Progenitor cell of endocrine pancreas (in vitro differentiated cells): Measurements from ENCODE around the gene AOPEP. TPM values are rescaled to one million over a fixed set of nuclear protein-coding genes. Genes with fewer than 3 reads are reported as not detected.

ENCODE experiments used
- DNase-seq: peaks from one replicate; pipeline ENCODE4 v3.0.0; 2021; ENCODE audit warnings: low spot score; ENCODE audit not compliant: unreplicated experiment
- H3K27ac Mint-ChIP-seq: 2 replicates; pipeline ENCODE4 v1.8.0; 2021; ENCODE audit warnings: mild to moderate bottlenecking, moderate library complexity, mixed read lengths
- H3K27me3 Mint-ChIP-seq: 2 replicates; pipeline ENCODE4 v1.8.0; 2021; ENCODE audit warnings: mixed read lengths
- H3K36me3 Mint-ChIP-seq: 2 replicates; pipeline ENCODE4 v1.8.0; 2022; ENCODE audit warnings: mixed read lengths; ENCODE audit not compliant: insufficient read depth
- H3K4me1 Mint-ChIP-seq: 2 replicates; pipeline ENCODE4 v1.8.0; 2021; ENCODE audit warnings: low read depth, mixed read lengths
- H3K4me3 Mint-ChIP-seq: 2 replicates; pipeline ENCODE4 v1.8.0; 2021; ENCODE audit warnings: low read depth, mild to moderate bottlenecking, moderate library complexity, mixed read lengths
- H3K9me3 Mint-ChIP-seq: 2 replicates; pipeline ENCODE4 v1.8.0; 2021; ENCODE audit warnings: low read depth, mixed read lengths
- CTCF ChIP-seq: fragments of 200-600 bp; sonication (generic); IDR thresholded peaks from one replicate; pipeline ENCODE4 v1.5.0; 2021; ENCODE audit warnings: antibody characterized with exemption, mild to moderate bottlenecking; ENCODE audit not compliant: unreplicated experiment
- total RNA-seq: library from RNA; stranded (reverse); gene quantifications from 2 replicates; pipeline ENCODE4 v1.2.1, GENCODE V29; 2021

AOPEP gene
- total RNA-seq, 1 donor from 2014 or later = 58.2 TPM

DNA sequence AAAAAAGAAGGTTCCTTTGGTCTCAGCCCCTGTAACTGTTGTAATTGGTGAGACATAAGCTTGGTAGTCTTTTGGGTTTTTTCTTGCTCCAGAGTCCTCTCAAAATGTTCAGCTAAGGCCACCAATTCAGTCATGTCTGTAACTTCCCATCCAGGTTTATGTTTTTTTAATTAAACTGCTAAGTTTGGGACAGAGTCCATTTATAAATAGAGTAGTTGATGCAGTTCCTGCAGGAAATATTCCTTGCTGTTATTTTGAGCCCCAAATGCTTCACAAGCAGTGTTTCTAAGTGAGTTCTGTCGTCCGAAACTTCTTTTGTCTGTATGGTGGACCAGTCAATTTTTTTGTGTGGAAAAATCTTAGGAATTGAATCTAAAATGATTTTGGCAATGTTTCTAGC lies 155.0 kb downstream of the AOPEP start:
- Mint-ChIP-seq H3K36me3 (no peaks in the 10 kb centered on the region), H3K27ac (no peak overlapping the region), H3K9me3 (no peaks in the 10 kb centered on the region), H3K4me3 (no peak overlapping the region), H3K27me3 (no peaks in the 10 kb centered on the region), H3K4me1 (peaks cover 18% of the 10 kb centered on the region)
- no peak for TF ChIP-seq CTCF
- no peak for DNase-seq

DNA sequence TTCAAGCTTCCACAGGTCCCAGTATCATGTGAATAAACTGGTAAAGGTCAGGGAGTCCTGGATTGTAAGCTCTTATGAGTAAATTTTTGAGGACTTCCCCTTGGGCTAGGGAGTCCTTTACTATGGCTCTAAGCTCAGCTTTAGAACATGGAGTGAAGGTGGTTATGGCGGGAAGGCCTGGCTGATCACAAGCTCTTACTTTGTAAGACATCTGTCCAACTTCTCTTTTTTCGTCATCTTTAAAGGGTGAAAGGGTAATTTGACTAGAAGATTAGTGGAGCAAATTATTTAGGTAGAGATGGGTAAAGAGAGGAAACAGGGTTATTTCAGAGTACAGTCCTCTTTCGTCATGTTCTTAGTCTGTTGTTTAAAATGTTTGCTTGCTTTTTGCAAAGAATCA lies 155.4 kb downstream of the AOPEP start:
- H3K27me3 Mint-ChIP-seq = no peaks in the 10 kb centered on the region
- H3K4me1 Mint-ChIP-seq = peaks cover 18% of the 10 kb centered on the region

GRCh38 chr9:94882966-94883641 lies 156.6 kb downstream of the AOPEP start:
- Mint-ChIP-seq H3K9me3 (no peaks in the 10 kb centered on the region), H3K4me1 (peaks cover 23% of the 10 kb centered on the region), H3K36me3 (no peaks in the 10 kb centered on the region), H3K27ac (no peak overlapping the region), H3K27me3 (no peaks in the 10 kb centered on the region), H3K4me3 (no peak overlapping the region)
- no peak for TF ChIP-seq CTCF
- no peak for DNase-seq

More for the DNA sequence above, 155.4 kb downstream of the AOPEP start:
- DNase-seq = no peak
- no peak for TF ChIP-seq CTCF
- no peak overlapping the region for H3K4me3 Mint-ChIP-seq
- H3K27ac Mint-ChIP-seq = no peak overlapping the region
- no peaks in the 10 kb centered on the region for H3K36me3 Mint-ChIP-seq
- no peaks in the 10 kb centered on the region for H3K9me3 Mint-ChIP-seq

GRCh38 chr9:94885854-94886447 lies 159.5 kb downstream of the AOPEP start:
- DNase-seq = no peak
- peaks cover 7% of the 10 kb centered on the region for H3K9me3 Mint-ChIP-seq
- no peak for TF ChIP-seq CTCF
- no peak overlapping the region for H3K4me3 Mint-ChIP-seq
- peaks cover 11% of the 10 kb centered on the region for H3K36me3 Mint-ChIP-seq
- H3K27ac Mint-ChIP-seq = peak overlapping the region; percentile 77
- peaks cover 23% of the 10 kb centered on the region for H3K4me1 Mint-ChIP-seq
- H3K27me3 Mint-ChIP-seq = no peaks in the 10 kb centered on the region

GRCh38 chr9:94887721-94888120 lies 161.2 kb downstream of the AOPEP start:
- Mint-ChIP-seq H3K4me1 (peaks cover 28% of the 10 kb centered on the region), H3K9me3 (peaks cover 13% of the 10 kb centered on the region), H3K27ac (no peak overlapping the region), H3K27me3 (no peaks in the 10 kb centered on the region), H3K4me3 (no peak overlapping the region), H3K36me3 (peaks cover 14% of the 10 kb centered on the region)
- DNase-seq = no peak
- no peak for TF ChIP-seq CTCF
